Measurements from ENCODE around the gene FOXM1.
"Not testable (repeated sequence)": the region's sequence is repeated elsewhere in the genome, so short reads cannot be mapped to it uniquely, and the experiment has no call there.

Gene FOXM1

GRCh38 chr12:2884810-2885209, 7.8 kb upstream of the FOXM1 start:
- H3K4me3 ChIP-seq (replicated peaks; ENCODE audit: low read depth, low read length), result no peak overlapping the region
- no peak for DNase-seq (ENCODE audit: low read depth)
- TF ChIP-seq CTCF (IDR thresholded peaks at IDR 0.05; ENCODE audit: low read length, missing control alignments), result no peak

GRCh38 chr12:2879853-2880252, 2.9 kb upstream of the FOXM1 start:
- DNase-seq (ENCODE audit: low read depth), result no peak
- no peak overlapping the region for H3K4me3 ChIP-seq (replicated peaks; ENCODE audit: low read depth, low read length)
- no peak for TF ChIP-seq CTCF (IDR thresholded peaks at IDR 0.05; ENCODE audit: low read length, missing control alignments)

- no peak for TF ChIP-seq CTCF (IDR thresholded peaks at IDR 0.05; ENCODE audit: low read length, missing control alignments)
- H3K4me3 ChIP-seq (replicated peaks; ENCODE audit: low read depth, low read length), result peak overlapping the region; percentile 94
- DNase-seq (ENCODE audit: low read depth), result peak; percentile 66
These were observed 1.2 kb upstream of the FOXM1 start for GRCh38 chr12:2877953-2878732.

GRCh38 chr12:2876431-2877046, 435 bp downstream of the FOXM1 start:
- DNase-seq (ENCODE audit: low read depth), result peak; percentile 27
- peak overlapping the region; percentile 94 for H3K4me3 ChIP-seq (replicated peaks; ENCODE audit: low read depth, low read length)
- TF ChIP-seq CTCF (IDR thresholded peaks at IDR 0.05; ENCODE audit: low read length, missing control alignments), result no peak

GRCh38 chr12:2868986-2869632, 7.9 kb downstream of the FOXM1 start:
- not testable (repeated sequence) for DNase-seq (ENCODE audit: low read depth)

GRCh38 chr12:2864198-2864597, 12.8 kb downstream of the FOXM1 start:
- DNase-seq (ENCODE audit: low read depth), result no peak
- TF ChIP-seq CTCF (IDR thresholded peaks at IDR 0.05; ENCODE audit: low read length, missing control alignments), result no peak
- H3K4me3 ChIP-seq (replicated peaks; ENCODE audit: low read depth, low read length), result no peak overlapping the region

More at GRCh38 chr12:2868986-2869632, 7.9 kb downstream of the FOXM1 start:
- not testable (repeated sequence) for H3K4me3 ChIP-seq (replicated peaks; ENCODE audit: low read depth, low read length)

- not testable (repeated sequence) for DNase-seq (ENCODE audit: low read depth); H3K4me3 ChIP-seq (replicated peaks; ENCODE audit: low read depth, low read length)
These were observed 13.6 kb downstream of the FOXM1 start for GRCh38 chr12:2863402-2863801.

Data from fibroblast of pulmonary artery (primary cell).